IPS DF 19.7 (cell line): ENCODE measurements around the gene CEND1.
"Not testable (repeated sequence)": the region's sequence is repeated elsewhere in the genome, so short reads cannot be mapped to it uniquely, and the experiment has no call there.

ENCODE experiments used
- DNase-seq: peaks from one replicate; pipeline ENCODE4 v3.0.0-alpha.2; 2013; ENCODE audit warnings: low read depth, low spot score

CEND1 gene

GRCh38 chr11:764322-765024, 25.4 kb downstream of the CEND1 start:
- DNase-seq: no peak

- no peak for DNase-seq
Measured at GRCh38 chr11:763549-764321, 26.2 kb downstream of the CEND1 start.

GRCh38 chr11:763073-763463, 26.8 kb downstream of the CEND1 start:
- no peak for DNase-seq

- DNase-seq: no peak
Measured at GRCh38 chr11:762421-763072, 27.3 kb downstream of the CEND1 start.

- no peak for DNase-seq
Measured at GRCh38 chr11:761526-762108, 28.3 kb downstream of the CEND1 start.

GRCh38 chr11:760236-760635, 29.7 kb downstream of the CEND1 start:
- no peak for DNase-seq

- no peak for DNase-seq
Measured at GRCh38 chr11:749731-750130, 40.2 kb downstream of the CEND1 start.

- no peak for DNase-seq
Measured at GRCh38 chr11:748007-748359, 41.9 kb downstream of the CEND1 start.

GRCh38 chr11:747158-748006, 42.5 kb downstream of the CEND1 start, which contains the start of gene TALDO1:
TSS of gene TALDO1 (plus strand) at chr11:747464. CDS start at chr11:747482, 18 bp downstream.
- no peak for DNase-seq

- DNase-seq: no peak
Measured at GRCh38 chr11:746289-747157, 43.4 kb downstream of the CEND1 start.

GRCh38 chr11:745428-745827, 44.5 kb downstream of the CEND1 start:
- no peak for DNase-seq

GRCh38 chr11:742571-743201, 47.2 kb downstream of the CEND1 start:
- DNase-seq: no peak

- DNase-seq: no peak
Measured at GRCh38 chr11:742156-742546, 47.7 kb downstream of the CEND1 start.

- not testable (repeated sequence) for DNase-seq
Measured at GRCh38 chr11:737899-738298, 52.0 kb downstream of the CEND1 start.

- no peak for DNase-seq
Measured at GRCh38 chr11:737366-737765, 52.5 kb downstream of the CEND1 start.
